ENCODE data around the gene ARSB.
"Not testable (repeated sequence)": the region's sequence is repeated elsewhere in the genome, so short reads cannot be mapped to it uniquely, and the experiment has no call there.

Gene ARSB

GRCh38 chr5:78895616-78896015, 89.5 kb downstream of the ARSB start:
- no peak for DNase-seq

- no peak for DNase-seq
Observed at GRCh38 chr5:78893940-78894677, 91.0 kb downstream of the ARSB start.

GRCh38 chr5:78890667-78891379, 94.3 kb downstream of the ARSB start:
- DNase-seq: no peak

- no peak for DNase-seq
Observed at GRCh38 chr5:78889369-78890140, 95.6 kb downstream of the ARSB start.

- no peak for DNase-seq
Observed at GRCh38 chr5:78888580-78889368, 96.3 kb downstream of the ARSB start.

GRCh38 chr5:78887384-78888118, 97.6 kb downstream of the ARSB start:
- DNase-seq: no peak

- DNase-seq: no peak
Observed at GRCh38 chr5:78886341-78887230, 98.5 kb downstream of the ARSB start.

GRCh38 chr5:78881884-78882283, 103.2 kb downstream of the ARSB start:
- no peak for DNase-seq

- DNase-seq: no peak
Observed at GRCh38 chr5:78879516-78879915, 105.6 kb downstream of the ARSB start.

GRCh38 chr5:78866076-78866475, 119.0 kb downstream of the ARSB start:
- DNase-seq: not testable (repeated sequence)

GRCh38 chr5:78858364-78858763, 126.7 kb downstream of the ARSB start:
- no peak for DNase-seq

- no peak for DNase-seq
Observed at GRCh38 chr5:78855026-78855425, 130.1 kb downstream of the ARSB start.

- not testable (repeated sequence) for DNase-seq
Observed at GRCh38 chr5:78851891-78852290, 133.2 kb downstream of the ARSB start.

GRCh38 chr5:78845470-78845869, 139.6 kb downstream of the ARSB start:
- no peak for DNase-seq

GRCh38 chr5:78843436-78843835, 141.7 kb downstream of the ARSB start:
- DNase-seq: no peak

- no peak for DNase-seq
Observed at GRCh38 chr5:78841767-78842166, 143.3 kb downstream of the ARSB start.

- no peak for DNase-seq
Observed at GRCh38 chr5:78838753-78839152, 146.4 kb downstream of the ARSB start.

GRCh38 chr5:78837836-78838235, 147.3 kb downstream of the ARSB start:
- DNase-seq: no peak

GRCh38 chr5:78835176-78835575, 149.9 kb downstream of the ARSB start:
- no peak for DNase-seq

- DNase-seq: no peak
Observed at GRCh38 chr5:78833284-78833683, 151.8 kb downstream of the ARSB start.

- DNase-seq: no peak
Observed at GRCh38 chr5:78830528-78831046, 154.5 kb downstream of the ARSB start.

All from COR-L47 (cell line).